MM.1S (cell line): ENCODE results near the gene TMEM19.

Experiments
- CTCF ChIP-seq: fragments of 300-600 bp; sonication (generic); IDR thresholded peaks from 2 replicates; pipeline ENCODE4 v1.5.1; 2016; ENCODE audit warnings: antibody characterized with exemption, low read length, mixed read lengths
- EZH2 ChIP-seq: fragments of 300-600 bp; sonication (generic); optimal IDR thresholded peaks from 2 replicates; pipeline ENCODE3; 2017; ENCODE audit warnings: low read depth, mild to moderate bottlenecking, antibody characterized with exemption, low read length, mixed read lengths
- EZH2phosphoT487 ChIP-seq: fragments of 300-600 bp; sonication (generic); IDR thresholded peaks from 2 replicates; pipeline ENCODE4 v1.6.1; 2018; ENCODE audit warnings: antibody characterized with exemption, low read length

- TF ChIP-seq EZH2 (no peak), CTCF (no peak), EZH2phosphoT487 (no peak)
Observed at GRCh38 chr12:71682466-71682865, 3.4 kb upstream of the TMEM19 start.
